Loucy (cell line): Measurements from ENCODE around the gene AQP11.

Source experiments
- CTCF ChIP-seq: fragments of 200-600 bp; sonication (generic); conservative IDR thresholded peaks from 2 replicates; pipeline ENCODE4 v1.5.1; 2014; ENCODE audit warnings: mild to moderate bottlenecking, antibody characterized with exemption, low read length
- EZH2phosphoT487 ChIP-seq: fragments of 200-600 bp; IDR thresholded peaks from 2 replicates; pipeline ENCODE4 v1.6.1; 2018; ENCODE audit warnings: antibody characterized with exemption, mild to moderate bottlenecking, moderate library complexity, borderline replicate concordance

GRCh38 chr11:77568306-77568705 is 21.4 kb upstream of the AQP11 start:
- TF ChIP-seq CTCF (no peak), EZH2phosphoT487 (no peak)
